NOMO-1 treated with DMSO at 0.1 percent for 48 hours (cell line): ENCODE data around the gene HIP1R.
A peak's percentile ranks its signal among the peaks of the same experiment; 100 is the strongest.

Experiments
- DNase-seq: peaks from one replicate; lab custom pipeline; 2025; ENCODE audit not compliant: unreplicated experiment; lab: John Stamatoyannopoulos, UW

Gene HIP1R

GRCh38 chr12:122859303-122860039 is 24.2 kb downstream of the HIP1R start:
- DNase-seq: no peak

GRCh38 chr12:122860040-122860853 is 25.0 kb downstream of the HIP1R start:
- peak; percentile 65 for DNase-seq

DNA sequence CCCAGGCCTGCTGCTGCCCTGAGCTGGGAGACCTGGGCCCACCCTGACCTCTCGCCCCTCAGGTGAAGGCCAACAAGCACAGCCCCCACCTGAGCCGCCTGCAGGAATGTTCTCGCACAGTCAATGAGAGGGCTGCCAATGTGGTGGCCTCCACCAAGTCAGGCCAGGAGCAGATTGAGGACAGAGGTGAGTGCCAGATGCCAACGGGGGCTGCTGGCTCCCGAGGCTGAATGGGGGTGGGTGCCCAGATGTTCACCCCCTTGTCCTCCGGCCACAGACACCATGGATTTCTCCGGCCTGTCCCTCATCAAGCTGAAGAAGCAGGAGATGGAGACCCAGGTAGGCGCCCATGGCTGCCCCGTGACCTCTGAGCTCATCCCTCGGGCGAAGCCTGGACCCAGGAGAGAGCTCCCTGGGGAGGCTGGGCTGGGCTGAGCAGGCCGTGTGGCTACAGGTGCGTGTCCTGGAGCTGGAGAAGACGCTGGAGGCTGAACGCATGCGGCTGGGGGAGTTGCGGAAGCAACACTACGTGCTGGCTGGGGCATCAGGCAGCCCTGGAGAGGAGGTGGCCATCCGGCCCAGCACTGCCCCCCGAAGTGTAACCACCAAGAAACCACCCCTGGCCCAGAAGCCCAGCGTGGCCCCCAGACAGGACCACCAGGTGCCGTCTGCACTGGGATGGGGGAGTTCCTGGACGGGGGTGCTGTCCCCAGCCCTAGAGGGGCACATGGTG is 25.8 kb downstream of the HIP1R start:
- DNase-seq: no peak

DNA sequence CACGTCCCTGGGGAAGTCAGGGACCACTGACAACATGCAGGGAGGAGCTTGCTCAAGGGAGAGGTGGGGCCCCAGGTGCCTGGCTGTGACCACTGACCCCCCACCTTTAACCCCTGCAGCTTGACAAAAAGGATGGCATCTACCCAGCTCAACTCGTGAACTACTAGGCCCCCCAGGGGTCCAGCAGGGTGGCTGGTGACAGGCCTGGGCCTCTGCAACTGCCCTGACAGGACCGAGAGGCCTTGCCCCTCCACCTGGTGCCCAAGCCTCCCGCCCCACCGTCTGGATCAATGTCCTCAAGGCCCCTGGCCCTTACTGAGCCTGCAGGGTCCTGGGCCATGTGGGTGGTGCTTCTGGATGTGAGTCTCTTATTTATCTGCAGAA is 26.3 kb downstream of the HIP1R start:
- no peak for DNase-seq

DNA sequence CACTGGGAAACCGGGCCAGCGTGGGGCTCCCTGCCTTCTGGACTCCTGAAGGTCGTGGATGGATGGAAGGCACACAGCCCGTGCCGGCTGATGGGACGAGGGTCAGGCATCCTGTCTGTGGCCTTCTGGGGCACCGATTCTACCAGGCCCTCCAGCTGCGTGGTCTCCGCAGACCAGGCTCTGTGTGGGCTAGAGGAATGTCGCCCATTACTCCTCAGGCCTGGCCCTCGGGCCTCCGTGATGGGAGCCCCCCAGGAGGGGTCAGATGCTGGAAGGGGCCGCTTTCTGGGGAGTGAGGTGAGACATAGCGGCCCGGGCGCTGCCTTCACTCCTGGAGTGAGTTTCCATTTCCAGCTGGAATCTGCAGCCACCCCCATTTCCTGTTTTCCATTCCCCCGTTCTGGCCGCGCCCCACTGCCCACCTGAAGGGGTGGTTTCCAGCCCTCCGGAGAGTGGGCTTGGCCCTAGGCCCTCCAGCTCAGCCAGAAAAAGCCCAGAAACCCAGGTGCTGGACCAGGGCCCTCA is 26.9 kb downstream of the HIP1R start:
- no peak for DNase-seq

GRCh38 chr12:122862872-122863701 is 27.8 kb downstream of the HIP1R start:
- DNase-seq: no peak

- DNase-seq: no peak
Observed at GRCh38 chr12:122864894-122865253, 29.6 kb downstream of the HIP1R start.

GRCh38 chr12:122865268-122866231 is 30.3 kb downstream of the HIP1R start:
- DNase-seq: no peak

GRCh38 chr12:122866379-122866778 is 31.1 kb downstream of the HIP1R start:
- DNase-seq: no peak

DNA sequence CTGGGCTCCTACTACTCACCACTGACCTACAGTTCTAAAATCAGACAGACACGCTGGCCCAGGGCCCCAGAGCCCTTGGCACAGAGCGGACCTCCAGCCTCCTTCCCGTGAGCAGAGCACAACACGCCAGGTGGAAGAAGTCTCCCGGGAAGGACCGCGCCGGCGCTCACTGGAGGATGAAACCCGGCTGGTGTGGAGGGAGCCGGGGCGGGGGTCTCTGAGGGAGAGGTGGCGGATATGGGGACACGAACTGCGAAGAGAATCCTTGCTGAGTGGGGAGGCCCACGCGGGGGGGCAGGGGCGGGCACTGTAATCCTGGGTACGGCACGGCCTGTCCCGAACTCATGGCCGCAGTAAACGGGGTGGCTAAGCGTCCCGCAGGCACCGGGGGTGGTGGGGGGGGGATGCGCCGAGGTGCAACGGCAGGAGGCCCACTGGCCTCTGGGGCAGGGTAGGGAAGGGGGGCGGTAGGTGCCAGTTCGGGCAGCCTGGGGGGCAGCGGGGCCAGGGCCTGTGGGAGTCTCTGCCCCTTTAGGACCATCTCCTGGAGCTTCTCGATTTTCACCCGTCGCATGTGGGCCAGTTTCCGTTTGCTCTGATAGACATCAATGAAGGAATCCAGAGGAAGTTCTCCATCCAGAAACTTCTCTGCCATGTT is 31.8 kb downstream of the HIP1R start:
- no peak for DNase-seq

DNA sequence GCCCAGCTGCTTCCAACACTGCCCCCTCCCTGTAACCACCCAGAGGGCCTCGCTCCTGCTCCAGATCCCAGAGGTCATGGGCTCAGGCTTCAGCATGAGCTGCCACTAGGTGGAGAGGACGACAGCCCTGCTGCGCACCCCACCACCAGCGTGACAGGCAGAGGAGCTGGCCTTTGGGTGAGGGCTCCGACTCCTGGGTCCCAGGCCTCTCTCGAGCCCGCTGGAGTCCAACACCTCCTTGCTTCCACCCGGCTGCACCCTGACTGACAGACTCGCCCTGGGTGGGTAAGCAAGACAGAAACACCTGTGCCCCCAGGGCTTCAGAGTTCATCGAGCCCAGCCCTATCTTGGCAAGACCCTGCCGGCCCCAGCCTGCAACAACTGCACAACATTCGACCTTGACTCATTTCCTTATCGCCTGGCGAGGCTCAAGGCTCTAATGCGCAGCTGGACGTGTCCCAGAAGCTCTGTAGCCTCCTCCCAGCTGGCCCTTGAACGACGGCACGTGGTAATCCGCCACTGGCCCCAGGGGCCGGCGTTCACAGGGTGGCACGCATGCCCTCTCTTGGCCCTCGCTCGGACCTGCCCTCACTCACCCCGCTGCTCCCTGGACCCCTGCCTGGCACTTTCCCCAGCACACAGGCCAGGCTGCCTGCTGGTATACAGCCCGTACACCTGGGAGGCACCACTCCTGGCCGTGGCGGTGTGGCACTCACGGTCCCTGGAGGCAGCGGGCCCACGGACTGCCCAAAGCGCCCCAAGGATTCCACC is 32.6 kb downstream of the HIP1R start:
- DNase-seq: no peak

DNA sequence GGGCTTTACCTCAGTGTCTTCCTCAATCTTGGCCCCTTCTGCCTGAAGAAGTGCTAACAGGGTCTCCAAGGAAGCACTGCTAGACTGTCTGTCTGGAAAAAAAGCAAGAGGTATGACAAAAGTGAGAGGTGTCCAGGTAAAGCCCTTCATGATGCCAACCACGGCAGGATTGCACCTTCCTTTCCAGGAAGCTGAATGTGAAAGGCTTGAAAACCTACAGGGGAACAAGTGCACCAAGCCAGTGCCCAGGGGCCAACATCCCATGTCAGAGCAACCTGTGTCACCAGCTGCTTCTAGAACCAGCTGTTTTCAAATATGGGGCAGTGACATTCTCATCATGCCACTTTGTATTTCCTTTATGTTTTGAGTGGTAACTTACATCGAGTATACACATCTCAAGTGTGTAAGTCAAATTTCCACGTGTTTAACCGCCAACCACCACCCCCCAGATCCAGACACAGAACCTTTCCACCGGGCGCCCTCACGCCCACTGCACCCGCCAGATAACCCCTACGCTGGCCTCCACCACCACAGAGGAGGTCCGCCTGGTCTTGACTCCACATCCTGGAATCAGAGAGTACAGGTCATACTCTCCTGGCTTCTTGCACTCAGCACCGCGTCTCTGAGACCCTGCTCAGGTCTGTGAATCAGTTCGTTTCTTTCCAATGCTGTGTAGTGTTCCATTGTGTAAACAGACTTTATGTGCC is 33.4 kb downstream of the HIP1R start:
- no peak for DNase-seq

GRCh38 chr12:122869207-122869973 is 34.1 kb downstream of the HIP1R start:
- DNase-seq: no peak

GRCh38 chr12:122870163-122870842 is 35.0 kb downstream of the HIP1R start:
- DNase-seq: no peak

DNA sequence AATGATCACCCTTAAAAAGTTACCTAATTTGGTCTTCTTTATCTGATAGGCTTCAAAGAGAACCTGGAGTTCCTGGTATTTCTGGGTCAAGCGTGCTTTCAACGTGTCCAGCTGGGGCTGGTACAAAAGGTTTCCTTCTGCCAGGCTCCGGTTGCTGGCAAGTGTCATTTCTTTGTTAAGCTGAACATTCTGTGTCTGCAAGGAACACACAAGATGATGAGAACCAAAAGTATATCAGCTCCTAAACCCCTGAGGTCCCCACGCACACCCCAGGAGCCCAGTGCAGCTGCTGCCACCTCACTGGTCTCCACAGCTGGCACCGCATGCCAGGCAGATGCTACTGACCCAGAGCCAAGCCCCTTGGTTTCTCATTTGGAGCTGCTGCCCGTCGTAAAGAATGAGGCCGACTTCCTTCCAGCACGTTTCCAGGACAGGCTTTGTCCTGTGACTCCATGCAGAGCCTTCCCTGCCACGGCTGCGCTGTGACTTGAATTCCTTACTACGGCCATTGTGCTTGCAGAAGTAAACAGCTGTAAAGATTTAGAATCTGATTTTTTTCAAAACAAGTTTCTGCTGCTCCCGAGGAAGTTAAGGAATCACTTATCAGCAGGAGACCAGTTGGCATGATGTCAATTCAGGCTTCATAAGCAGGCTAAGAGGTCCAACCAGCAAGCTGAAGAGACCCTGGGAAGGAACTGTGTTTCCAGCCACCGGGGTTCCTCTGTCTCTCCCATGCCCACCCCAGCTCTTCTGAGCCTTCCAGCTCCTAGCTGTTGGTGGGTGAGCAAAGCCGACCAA is 35.8 kb downstream of the HIP1R start:
- no peak for DNase-seq
